H1 (cell line): ENCODE results near the gene CMIP. TPM values are rescaled to one million over a fixed set of nuclear protein-coding genes. Genes with fewer than 3 reads are reported as not detected.

ENCODE experiments used
- CTCF ChIA-PET: fragments of 300-600 bp; sonication (Branson Sonifier 250); formaldehyde crosslinking; loops from one replicate; lab custom pipeline; 2021; ENCODE audit not compliant: partially characterized antibody; lab: Charles Lee
- POLR2A ChIA-PET: fragments of 300-600 bp; sonication (Branson Sonifier 250); formaldehyde crosslinking; loops from one replicate; lab custom pipeline; 2021; ENCODE audit warnings: inconsistent platforms; ENCODE audit not compliant: partially characterized antibody; lab: Charles Lee
- DNase-seq, 2 experiments: peaks; one replicate each; pipeline versions ENCODE4 v3.0.0 to v3.0.0-alpha.2; 2010 to 2022; ENCODE audit warnings: low spot score in 2 of 2, low read depth in 1 of 2, mixed read lengths in 1 of 2
- FAIRE-seq: peaks from 2 replicates; lab custom pipeline; 2011; peaks lifted over from hg19 to GRCh38; lab: Jason Lieb, UNC
- H2AFZ ChIP-seq: 2 replicates; pipeline ENCODE4 v1.8.1; 2012; ENCODE audit warnings: low read length, inconsistent platforms
- H2AK5ac ChIP-seq: 2 replicates; pipeline ENCODE4 v1.6.1; 2013; ENCODE audit warnings: low read depth, low read length
- H2BK120ac ChIP-seq: replicated peaks from 2 replicates; pipeline ENCODE3; 2013; ENCODE audit warnings: low read depth, low read length, inconsistent platforms
- H2BK12ac ChIP-seq: 2 replicates; pipeline ENCODE4 v1.6.1; 2013; ENCODE audit warnings: low read depth, low read length
- H2BK15ac ChIP-seq: 2 replicates; pipeline ENCODE4 v1.6.1; 2013; ENCODE audit warnings: low read length
- H2BK20ac ChIP-seq: 2 replicates; pipeline ENCODE4 v1.6.1; 2013; ENCODE audit warnings: low read length
- H2BK5ac ChIP-seq: 2 replicates; pipeline ENCODE4 v1.6.1; 2013; ENCODE audit warnings: low read depth, low read length
- H3K14ac ChIP-seq: 2 replicates; pipeline ENCODE4 v1.6.1; 2013; ENCODE audit warnings: inconsistent platforms; ENCODE audit not compliant: insufficient read length
- H3K18ac ChIP-seq: 2 replicates; pipeline ENCODE4 v1.6.1; 2013; ENCODE audit warnings: low read length; ENCODE audit errors: extremely low read depth
- H3K23ac ChIP-seq: 2 replicates; pipeline ENCODE4 v1.6.1; 2013; ENCODE audit warnings: inconsistent platforms; ENCODE audit not compliant: insufficient read length
- H3K23me2 ChIP-seq: 2 replicates; pipeline ENCODE4 v1.6.1; 2013; ENCODE audit warnings: low read depth, low read length
- H3K27ac ChIP-seq: 2 replicates; pipeline ENCODE4 v1.6.1; 2011; ENCODE audit warnings: low read depth, low read length, inconsistent platforms
- H3K27me3 ChIP-seq, 4 experiments: replicated peaks in 1 of 4; 1 replicate in 1 of 4; 2 replicates in 3 of 4; pipeline versions ENCODE4 v1.6.1 to v1.8.1; 2011 to 2013; ENCODE audit warnings: low read length in 3 of 4, mild to moderate bottlenecking in 3 of 4, inconsistent platforms in 2 of 4, mixed read lengths in 2 of 4, moderate library complexity in 1 of 4; ENCODE audit not compliant: control insufficient read depth in 3 of 4, insufficient read depth in 3 of 4; ENCODE audit errors: extremely low read depth in 1 of 4
- H3K36me3 ChIP-seq, 4 experiments: 2 replicates each; pipeline versions ENCODE4 v1.6.1 to v1.8.1; 2011 to 2013; ENCODE audit warnings: mild to moderate bottlenecking in 4 of 4, low read length in 3 of 4, moderate library complexity in 2 of 4, control low read depth in 1 of 4, inconsistent platforms in 1 of 4; ENCODE audit not compliant: insufficient read depth in 4 of 4, control insufficient read depth in 2 of 4
- H3K4ac ChIP-seq: replicated peaks from 2 replicates; pipeline ENCODE3; 2013; ENCODE audit warnings: low read length, low read depth, mixed read lengths, inconsistent platforms; ENCODE audit not compliant: insufficient read length
- H3K4me1 ChIP-seq, 4 experiments: replicated peaks in 1 of 4; 1 replicate in 1 of 4; 2 replicates in 3 of 4; pipeline versions ENCODE4 v1.6.1 to v1.8.1; 2011 to 2013; ENCODE audit warnings: low read length in 3 of 4, inconsistent platforms in 2 of 4, mixed read lengths in 1 of 4; ENCODE audit not compliant: insufficient read depth in 4 of 4, control insufficient read depth in 3 of 4
- H3K4me2 ChIP-seq, 2 experiments: 2 replicates each; pipeline versions ENCODE4 v1.6.1 to v1.8.1; 2011 to 2013; ENCODE audit warnings: low read depth in 2 of 2, low read length in 2 of 2, control low read depth in 1 of 2, inconsistent platforms in 1 of 2, mild to moderate bottlenecking in 1 of 2; ENCODE audit not compliant: insufficient read depth in 1 of 2
- H3K4me3 ChIP-seq, 4 experiments: fragments of 200-600, 300-600 bp in 1 of 4; sonication (generic), shearing (Covaris generic), sonication (Bioruptor Twin) in 1 of 4; 2 replicates each; pipeline versions ENCODE4 v1.5.1 to v1.8.1; 2011 to 2016; ENCODE audit warnings: low read length in 4 of 4, low read depth in 3 of 4, control low read depth in 2 of 4, inconsistent platforms in 2 of 4, mild to moderate bottlenecking in 2 of 4, mixed read lengths in 1 of 4, moderate library complexity in 1 of 4; ENCODE audit not compliant: insufficient read depth in 2 of 4; ENCODE audit errors: extremely low read depth in 1 of 4
- H3K56ac ChIP-seq: replicated peaks from 2 replicates; pipeline ENCODE3; 2013; ENCODE audit warnings: low read depth, mild to moderate bottlenecking, mixed read lengths, low read length, inconsistent platforms; ENCODE audit not compliant: insufficient read length
- H3K79me1 ChIP-seq: 2 replicates; pipeline ENCODE4 v1.6.1; 2013; ENCODE audit warnings: low read depth, low read length, control low read depth
- H3K79me2 ChIP-seq, 2 experiments: 2 replicates each; pipeline versions ENCODE4 v1.6.1 to v1.8.1; 2012 to 2013; ENCODE audit warnings: low read length in 2 of 2, mild to moderate bottlenecking in 2 of 2, inconsistent platforms in 1 of 2; ENCODE audit not compliant: insufficient read depth in 2 of 2, control insufficient read depth in 1 of 2
- H3K9ac ChIP-seq, 4 experiments: replicated peaks in 1 of 4; 1 replicate in 1 of 4; 2 replicates in 3 of 4; pipeline versions ENCODE4 v1.6.1 to v1.8.1; 2011 to 2013; ENCODE audit warnings: low read depth in 3 of 4, low read length in 3 of 4, control low read depth in 2 of 4, mild to moderate bottlenecking in 2 of 4, moderate library complexity in 2 of 4, inconsistent platforms in 1 of 4; ENCODE audit errors: extremely low read depth in 1 of 4
- H3K9me3 ChIP-seq, 2 experiments: 2 replicates each; pipeline versions ENCODE4 v1.6.1 to v1.8.1; 2012 to 2013; ENCODE audit warnings: mild to moderate bottlenecking in 2 of 2, moderate library complexity in 2 of 2, control low read depth in 1 of 2, inconsistent platforms in 1 of 2, low read depth in 1 of 2, low read length in 1 of 2, mixed read lengths in 1 of 2; ENCODE audit not compliant: insufficient read depth in 2 of 2
- H4K20me1 ChIP-seq, 2 experiments: replicated peaks in 1 of 2; 2 replicates each; pipeline versions ENCODE3 to v1.8.1; 2011 to 2013; ENCODE audit warnings: inconsistent platforms in 2 of 2, low read length in 2 of 2, mild to moderate bottlenecking in 1 of 2; ENCODE audit not compliant: insufficient read depth in 2 of 2, control insufficient read depth in 1 of 2
- H4K5ac ChIP-seq: 2 replicates; pipeline ENCODE4 v1.6.1; 2013; ENCODE audit warnings: low read length, low read depth, mixed read lengths, inconsistent platforms; ENCODE audit not compliant: insufficient read length
- H4K8ac ChIP-seq: 2 replicates; pipeline ENCODE4 v1.8.0; 2013; ENCODE audit warnings: mild to moderate bottlenecking, moderate library complexity, low read length, inconsistent platforms; ENCODE audit not compliant: insufficient read depth; ENCODE audit errors: extremely low read depth
- H4K91ac ChIP-seq: replicated peaks from 2 replicates; pipeline ENCODE3; 2013; ENCODE audit warnings: low read length, mixed read lengths, inconsistent platforms; ENCODE audit not compliant: insufficient read length
- CTCF ChIP-seq, 3 experiments: IDR thresholded peaks; 1 replicate in 2 of 3; 2 replicates in 1 of 3; pipeline versions ENCODE4 v1.5.1 to v1.6.1; 2011; ENCODE audit warnings: low read length in 3 of 3, mild to moderate bottlenecking in 3 of 3, inconsistent platforms in 2 of 3, low read depth in 1 of 3, moderate library complexity in 1 of 3; ENCODE audit not compliant: insufficient read depth in 1 of 3; ENCODE audit errors: control extremely low read depth in 1 of 3
- EGR1 ChIP-seq: IDR thresholded peaks from 2 replicates; pipeline ENCODE4 v1.6.1; 2011; ENCODE audit warnings: low read depth, low read length, borderline replicate concordance
- HDAC2 ChIP-seq, 2 experiments: fragments of 300-600 bp in 1 of 2; sonication (generic) in 1 of 2; IDR thresholded peaks; 2 replicates each; pipeline ENCODE4 v1.6.1; 2011 to 2012; ENCODE audit warnings: low read depth in 2 of 2, low read length in 2 of 2, mild to moderate bottlenecking in 2 of 2, moderate library complexity in 2 of 2, borderline replicate concordance in 1 of 2, inconsistent platforms in 1 of 2
- HDAC6 ChIP-seq: IDR thresholded peaks from one replicate; pipeline ENCODE4 v1.7.1; 2012; ENCODE audit warnings: low read depth, mild to moderate bottlenecking, inconsistent platforms, low read length, moderate library complexity
- KDM4A ChIP-seq: IDR thresholded peaks from one replicate; pipeline ENCODE4 v1.7.1; 2012; ENCODE audit warnings: low read depth, mild to moderate bottlenecking, moderate library complexity, low read length, inconsistent platforms; ENCODE audit not compliant: severe bottlenecking
- NANOG ChIP-seq: IDR thresholded peaks from 2 replicates; pipeline ENCODE4 v1.6.1; 2011; ENCODE audit warnings: low read length, low read depth, mild to moderate bottlenecking, inconsistent platforms; ENCODE audit not compliant: insufficient read depth, poor library complexity, severe bottlenecking
- RXRA ChIP-seq: IDR thresholded peaks from 2 replicates; pipeline ENCODE4 v1.6.1; 2011; ENCODE audit warnings: low read depth, mild to moderate bottlenecking, low read length, moderate library complexity; ENCODE audit not compliant: insufficient read depth
- SIX5 ChIP-seq: IDR thresholded peaks from 2 replicates; pipeline ENCODE4 v1.6.1; 2011; ENCODE audit warnings: mild to moderate bottlenecking, low read depth, low read length
- TCF12 ChIP-seq: IDR thresholded peaks from 2 replicates; pipeline ENCODE4 v1.6.1; 2011; ENCODE audit warnings: low read depth, mild to moderate bottlenecking, low read length
- WGBS, 2 experiments: shearing (Covaris generic) in 1 of 2; methylation state at CpG; one replicate each; pipeline versions ENCODE4 v1.1.6 to v1.1.7; 2013 to 2015; ENCODE audit warnings: low lambda C conversion rate in 2 of 2, mixed read lengths in 2 of 2, inconsistent platforms in 1 of 2, low coverage in 1 of 2, missing lambda C conversion rate in 1 of 2; ENCODE audit not compliant: insufficient replicate concordance in 2 of 2, insufficient coverage in 1 of 2, insufficient read length in 1 of 2; ENCODE audit errors: extremely low coverage in 1 of 2, missing lambda C conversion rate in 1 of 2; 5-methylcytosine and 5-hydroxymethylcytosine counted together
- polyA plus RNA-seq, 7 experiments: library from polyadenylated mRNA; depleted of rRNA in 3 of 7; stranded (reverse) in 5 of 7; unstranded in 2 of 7; fragments of >200 nt in 5 of 7; fragments of 200-250 nt in 2 of 7; gene quantifications; 1 replicate in 5 of 7; 2 replicates in 1 of 7; 4 replicates in 1 of 7; pipeline versions ENCODE4 v1.2.1 to v1.2.3, GENCODE V29; 2011 to 2013; ENCODE audit warnings: missing spikeins in 2 of 7, mixed read lengths in 2 of 7
- total RNA-seq: library from RNA; stranded (reverse); fragmentation: NEBNext Ultra II Directional; extraction: Animal tissue kit (Norgen Biotek cat#: 25700); gene quantifications from 2 replicates; pipeline ENCODE4 v1.2.1, GENCODE V29; 2021

Gene CMIP
- total and polyA plus RNA-seq, 2 of the 8 experiments (the other 6 are each of a cell fraction or from before 2014, with no cell fraction given): 7.9 to 53.2 TPM

- H3K79me1 ChIP-seq: peaks cover 35% of the 10 kb centered on the region
- no peaks in the 10 kb centered on the region for H3K27me3 ChIP-seq
- H4K5ac ChIP-seq: no peak overlapping the region
- DNase-seq (no peak), FAIRE-seq (no peak)
- no peak overlapping the region for H2BK20ac ChIP-seq
- no peak overlapping the region for H2BK12ac ChIP-seq
- H3K9ac ChIP-seq: no peak overlapping the region
- H2BK15ac ChIP-seq: no peak overlapping the region
- H4K8ac ChIP-seq: no peak overlapping the region
- no peak overlapping the region for H3K4ac ChIP-seq
- H3K36me3 ChIP-seq: peaks cover 0 to 8% (median 2%) of the 10 kb centered on the region in 4 experiments; a peak in 3 of 8 replicates
- H3K4me3 ChIP-seq: no peak overlapping the region
- no peak overlapping the region for H3K18ac ChIP-seq
- H3K23me2 ChIP-seq: no peaks in the 10 kb centered on the region
- no peak overlapping the region for H3K56ac ChIP-seq
- H3K4me1 ChIP-seq: peaks cover 2 to 7% (median 4%) of the 10 kb centered on the region in 4 experiments; a peak in 4 of 7 replicates
- H3K14ac ChIP-seq: no peak overlapping the region
- no peak overlapping the region for H2AK5ac ChIP-seq
- no peak overlapping the region for H2BK120ac ChIP-seq
- ChIA-PET POLR2A (no interaction called here), CTCF (interaction anchor here (0.7 to 1.7 kb wide), 3 partner anchors 11 to 24 kb away, joined by 3 to 4 read pairs (median 4); no protein-coding TSS in a partner anchor)
- no peak overlapping the region for H3K23ac ChIP-seq
- H3K9me3 ChIP-seq: no peaks in the 10 kb centered on the region
- no peak overlapping the region for H3K4me2 ChIP-seq
- no peak overlapping the region for H2AFZ ChIP-seq
- no peak overlapping the region for H2BK5ac ChIP-seq
- H3K27ac ChIP-seq: no peak overlapping the region
- H4K20me1 ChIP-seq: peaks cover 20 to 48% of the 10 kb centered on the region in 2 experiments
- WGBS, 2 experiments: 84% methylated on average over 7 of the region's 7 CpGs; no CpG with 5 or more reads in 1 of the 2 experiments
- H4K91ac ChIP-seq: no peak overlapping the region
- H3K79me2 ChIP-seq: peaks cover 11 to 94% of the 10 kb centered on the region in 2 experiments
- TF ChIP-seq EGR1: no peak
- no peak for TF ChIP-seq TCF12
- no peak for TF ChIP-seq NANOG
- TF ChIP-seq CTCF (IDR thresholded peaks at IDR 0.05; ENCODE audit: control extremely low read depth in 1 of 3, insufficient read depth in 1 of 3, low read depth in 1 of 3, low read length in 3 of 3): no peak
- no peak for TF ChIP-seq HDAC6
- no peak for TF ChIP-seq KDM4A
- no peak for TF ChIP-seq HDAC2 (IDR thresholded peaks at IDR 0.05; ENCODE audit: borderline replicate concordance in 1 of 2, low read depth in 2 of 2, low read length in 2 of 2)
- no peak for TF ChIP-seq SIX5
- no peak for TF ChIP-seq RXRA
These were observed 21.9 kb downstream of the CMIP start for GRCh38 chr16:81466356-81466980.
